Measurements from ENCODE around the gene SRGAP2C. TPM values are rescaled to one million over a fixed set of nuclear protein-coding genes. Genes with fewer than 3 reads are reported as not detected.
"Not testable (repeated sequence)": the region's sequence is repeated elsewhere in the genome, so short reads cannot be mapped to it uniquely, and the experiment has no call there.

SRGAP2C gene
- total RNA-seq, 2 experiments from 2014 or later: 27.4 to 29.6 TPM

GRCh38 chr1:121200985-121201981, 16.5 kb downstream of the SRGAP2C start:
- POLR2A ChIA-PET; H3K27me3 Mint-ChIP-seq; DNase-seq; H3K9me3 Mint-ChIP-seq; H3K4me3 Mint-ChIP-seq; H3K27ac Mint-ChIP-seq; H3K4me1 Mint-ChIP-seq; H3K36me3 Mint-ChIP-seq (ENCODE audit: low read depth); CTCF ChIA-PET: not testable (repeated sequence)

GRCh38 chr1:121202986-121203385, 18.2 kb downstream of the SRGAP2C start:
- H3K9me3 Mint-ChIP-seq; H3K4me3 Mint-ChIP-seq; DNase-seq; H3K4me1 Mint-ChIP-seq; H3K27me3 Mint-ChIP-seq; H3K27ac Mint-ChIP-seq; CTCF ChIA-PET; H3K36me3 Mint-ChIP-seq (ENCODE audit: low read depth); POLR2A ChIA-PET: not testable (repeated sequence)

- H3K36me3 Mint-ChIP-seq (ENCODE audit: low read depth); H3K27ac Mint-ChIP-seq; H3K4me1 Mint-ChIP-seq; CTCF ChIA-PET; H3K27me3 Mint-ChIP-seq; POLR2A ChIA-PET; H3K4me3 Mint-ChIP-seq; H3K9me3 Mint-ChIP-seq; DNase-seq: not testable (repeated sequence)
Measured at GRCh38 chr1:121205786-121206711, 21.3 kb downstream of the SRGAP2C start.

DNA sequence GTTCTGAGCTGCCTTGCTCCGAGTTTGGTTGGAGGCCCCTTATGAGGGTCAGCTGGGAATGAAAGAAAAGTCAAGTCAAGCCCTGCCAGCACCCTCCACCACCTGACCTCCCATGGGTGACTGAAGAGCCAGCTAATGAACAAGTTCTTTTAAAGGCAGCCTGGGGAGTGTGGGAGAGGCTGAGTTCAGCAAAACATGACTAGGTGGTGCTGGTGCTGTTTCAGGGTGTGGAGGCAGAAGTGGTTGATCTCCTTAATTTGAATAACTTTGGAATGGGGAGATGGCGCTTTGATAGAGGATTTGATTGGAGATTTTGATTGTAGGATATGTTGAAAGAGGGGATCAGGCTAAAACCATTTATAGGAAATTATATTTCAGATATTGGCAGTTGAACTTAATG, 22.6 kb downstream of the SRGAP2C start:
- H3K9me3 Mint-ChIP-seq; DNase-seq; CTCF ChIA-PET; POLR2A ChIA-PET; H3K4me1 Mint-ChIP-seq; H3K27me3 Mint-ChIP-seq; H3K4me3 Mint-ChIP-seq; H3K27ac Mint-ChIP-seq; H3K36me3 Mint-ChIP-seq (ENCODE audit: low read depth): not testable (repeated sequence)

DNA sequence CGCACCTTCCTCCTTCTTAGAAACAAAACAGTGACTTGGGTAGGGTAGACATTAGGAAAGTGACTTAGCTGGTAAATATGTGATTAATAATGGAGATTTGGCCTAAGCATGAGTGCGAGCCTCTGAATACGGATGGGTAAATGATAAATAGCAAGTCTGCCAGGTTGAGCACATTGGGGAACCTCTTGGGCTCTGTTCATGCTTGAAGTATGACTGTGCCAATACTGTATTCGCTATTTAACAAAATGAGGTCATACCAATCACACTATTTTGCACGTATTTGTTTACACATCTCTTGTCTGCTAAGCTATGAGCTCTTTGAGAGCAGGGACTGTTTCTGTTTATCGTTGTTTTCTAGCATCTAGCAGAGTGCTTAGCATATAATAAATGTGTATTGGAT, 23.6 kb downstream of the SRGAP2C start:
- H3K27me3 Mint-ChIP-seq: not testable (repeated sequence)

DNA sequence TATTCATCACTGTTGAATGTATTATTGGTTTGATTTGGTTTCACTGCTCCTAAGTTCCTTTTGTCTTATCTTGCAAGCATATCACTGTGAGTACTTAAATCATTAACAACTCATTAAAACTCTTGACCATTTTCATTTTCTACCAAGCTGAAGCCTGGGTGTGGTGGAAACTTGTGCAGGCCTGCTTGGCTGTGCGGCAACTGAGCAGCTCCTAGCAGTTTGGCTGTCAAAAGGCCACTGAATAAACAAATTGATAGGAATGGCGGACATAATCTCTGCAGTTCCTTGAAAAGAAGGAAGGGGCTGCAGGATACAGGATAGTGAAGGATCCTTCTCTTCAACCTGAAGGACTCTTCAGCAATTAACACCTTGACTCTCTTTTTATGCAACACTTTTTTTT, 26.0 kb downstream of the SRGAP2C start:
- DNase-seq; CTCF ChIA-PET; H3K4me1 Mint-ChIP-seq; H3K27ac Mint-ChIP-seq; POLR2A ChIA-PET; H3K27me3 Mint-ChIP-seq; H3K36me3 Mint-ChIP-seq (ENCODE audit: low read depth); H3K9me3 Mint-ChIP-seq; H3K4me3 Mint-ChIP-seq: not testable (repeated sequence)

More for the DNA sequence above, 23.6 kb downstream of the SRGAP2C start:
- POLR2A ChIA-PET; H3K9me3 Mint-ChIP-seq; H3K4me1 Mint-ChIP-seq; H3K36me3 Mint-ChIP-seq (ENCODE audit: low read depth); CTCF ChIA-PET; H3K27ac Mint-ChIP-seq; DNase-seq; H3K4me3 Mint-ChIP-seq: not testable (repeated sequence)

DNA sequence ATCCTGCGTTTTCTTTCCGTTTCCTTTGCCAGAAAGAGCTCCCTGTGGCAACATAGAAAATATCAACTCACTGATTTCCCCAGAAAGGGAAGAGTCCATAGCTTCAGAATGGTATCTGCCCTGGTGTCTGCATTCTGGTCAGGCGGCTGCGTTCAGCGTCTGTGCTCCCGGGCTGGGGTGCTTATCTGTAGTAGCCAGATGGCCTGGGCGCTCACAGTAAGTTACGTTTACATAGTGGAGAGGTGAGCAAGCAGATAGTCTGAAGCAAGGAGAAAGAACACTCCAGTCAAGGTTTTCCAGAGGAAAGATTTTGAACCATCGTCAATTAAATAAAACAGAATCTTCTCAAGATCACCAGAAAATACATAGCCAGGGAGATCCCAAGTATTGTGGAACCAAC, 28.7 kb downstream of the SRGAP2C start:
- H3K27ac Mint-ChIP-seq; DNase-seq; H3K4me3 Mint-ChIP-seq; H3K36me3 Mint-ChIP-seq (ENCODE audit: low read depth); POLR2A ChIA-PET; CTCF ChIA-PET; H3K9me3 Mint-ChIP-seq; H3K27me3 Mint-ChIP-seq; H3K4me1 Mint-ChIP-seq: not testable (repeated sequence)

GRCh38 chr1:121214544-121215156, 29.9 kb downstream of the SRGAP2C start:
- H3K36me3 Mint-ChIP-seq (ENCODE audit: low read depth); H3K4me3 Mint-ChIP-seq; POLR2A ChIA-PET; DNase-seq; CTCF ChIA-PET; H3K4me1 Mint-ChIP-seq; H3K9me3 Mint-ChIP-seq; H3K27ac Mint-ChIP-seq; H3K27me3 Mint-ChIP-seq: not testable (repeated sequence)

DNA sequence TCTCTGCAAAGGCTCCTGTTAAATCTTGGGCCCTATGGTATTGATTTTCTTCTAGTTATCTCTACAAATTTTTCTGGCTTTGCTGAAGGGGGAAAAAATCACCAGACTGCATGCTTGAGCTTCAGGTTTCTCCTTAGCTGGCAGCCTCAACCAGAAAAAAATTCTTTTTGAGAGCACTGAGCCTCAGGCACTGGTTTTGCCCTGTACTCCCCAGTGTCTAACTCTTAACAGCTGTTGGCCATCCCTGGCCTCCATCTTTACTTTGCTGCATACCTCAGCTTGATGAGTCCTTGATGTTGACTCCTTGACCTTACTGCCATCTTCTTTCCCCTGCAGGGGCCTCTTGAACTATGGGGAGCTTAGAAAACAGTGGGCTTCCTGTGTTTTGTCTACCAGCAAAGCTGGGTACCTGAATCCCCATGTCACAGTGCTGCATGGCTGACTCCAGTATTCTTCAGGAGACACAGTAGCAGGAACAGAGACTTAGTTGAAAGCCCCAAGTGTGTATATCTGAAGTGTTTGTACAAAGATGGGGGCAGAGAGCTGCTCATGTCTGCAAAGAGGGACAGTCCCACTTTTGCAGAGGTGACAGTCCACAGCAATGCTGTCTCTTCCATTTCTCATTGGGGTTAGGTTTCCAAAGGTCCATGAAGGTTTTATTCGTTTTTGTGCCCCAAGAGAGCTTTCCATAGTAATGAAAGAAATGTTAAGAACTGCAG, 31.1 kb downstream of the SRGAP2C start:
- H3K4me1 Mint-ChIP-seq; H3K27ac Mint-ChIP-seq; H3K36me3 Mint-ChIP-seq (ENCODE audit: low read depth); H3K9me3 Mint-ChIP-seq; POLR2A ChIA-PET; H3K27me3 Mint-ChIP-seq; H3K4me3 Mint-ChIP-seq; CTCF ChIA-PET; DNase-seq: not testable (repeated sequence)

DNA sequence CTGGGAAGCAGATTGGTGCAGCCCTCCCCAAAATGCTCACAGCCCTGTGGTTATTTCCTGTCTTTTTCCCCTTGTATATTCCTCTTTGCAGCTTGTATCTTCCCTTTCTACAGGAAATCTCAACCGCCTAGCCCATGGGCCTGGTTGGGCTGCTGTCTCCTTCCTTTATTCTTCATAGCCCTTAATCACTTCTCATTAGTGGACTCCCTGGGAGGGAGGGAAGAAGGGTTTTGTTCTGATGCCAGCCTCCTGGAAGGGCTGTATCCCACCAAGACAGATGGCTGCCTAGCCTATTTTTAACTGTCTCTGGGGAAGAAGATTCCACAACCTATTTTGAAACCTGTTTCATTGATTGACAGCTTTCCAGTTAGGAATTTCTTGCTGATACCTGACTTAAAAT, 31.9 kb downstream of the SRGAP2C start:
- POLR2A ChIA-PET; H3K27ac Mint-ChIP-seq; H3K36me3 Mint-ChIP-seq (ENCODE audit: low read depth); H3K4me1 Mint-ChIP-seq; H3K27me3 Mint-ChIP-seq; DNase-seq; H3K9me3 Mint-ChIP-seq; H3K4me3 Mint-ChIP-seq; CTCF ChIA-PET: not testable (repeated sequence)

- CTCF ChIA-PET; H3K27ac Mint-ChIP-seq; H3K27me3 Mint-ChIP-seq; H3K4me1 Mint-ChIP-seq; H3K4me3 Mint-ChIP-seq; H3K36me3 Mint-ChIP-seq (ENCODE audit: low read depth); DNase-seq; POLR2A ChIA-PET; H3K9me3 Mint-ChIP-seq: not testable (repeated sequence)
Measured at GRCh38 chr1:121221770-121222169, 37.0 kb downstream of the SRGAP2C start.

GRCh38 chr1:121224714-121225113, 39.9 kb downstream of the SRGAP2C start:
- H3K4me3 Mint-ChIP-seq; H3K9me3 Mint-ChIP-seq; H3K4me1 Mint-ChIP-seq; H3K27me3 Mint-ChIP-seq; H3K36me3 Mint-ChIP-seq (ENCODE audit: low read depth); H3K27ac Mint-ChIP-seq; DNase-seq; CTCF ChIA-PET; POLR2A ChIA-PET: not testable (repeated sequence)
